ENCODE data around the gene FTSJ1. TPM values are rescaled to one million over a fixed set of nuclear protein-coding genes. Genes with fewer than 3 reads are reported as not detected.

Gene FTSJ1
- total RNA-seq, 5 donors from 2014 or later (not counting 1 experiment from before 2014, with no cell fraction given): 51.4 to 64.9 (median 56.8) TPM

DNA sequence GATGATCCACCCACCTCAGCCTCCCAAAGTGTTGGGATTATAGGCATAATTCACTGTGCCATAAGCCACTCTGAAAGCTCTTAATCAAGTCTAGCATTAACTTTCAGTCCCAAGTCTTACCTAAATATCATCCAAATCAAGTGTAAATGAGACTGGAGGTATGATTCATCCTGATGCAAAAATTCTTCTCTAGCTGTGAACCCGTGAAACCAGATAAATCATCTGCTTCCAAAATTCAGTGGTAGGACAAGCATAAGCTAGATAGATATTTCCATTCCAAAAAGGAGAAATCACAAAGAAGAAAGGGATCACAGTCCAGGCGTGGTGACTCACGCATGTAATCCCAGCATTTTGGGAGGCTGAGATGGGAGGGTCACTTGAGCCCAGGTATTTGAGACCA lies 54.7 kb downstream of the FTSJ1 start:
- no peaks in the 10 kb centered on the region for H3K27me3 Mint-ChIP-seq
- Histone ChIP-seq H3K27me3 (replicated peaks in 1 of 2; ENCODE audit: control insufficient read depth in 2 of 2, extremely low read depth in 1 of 2, insufficient read depth in 2 of 2, low read length in 1 of 2) (no peaks in the 10 kb centered on the region), H3K36me3 (ENCODE audit: control insufficient read depth in 2 of 2, extremely low read depth in 1 of 2, insufficient read depth in 1 of 2, low read length in 1 of 2) (peaks cover 0 to 23% of the 10 kb centered on the region in 2 donors), H3K27ac (ENCODE audit: low read length) (no peak overlapping the region), H3K4me3 (ENCODE audit: control insufficient read depth in 1 of 2, extremely low read depth in 1 of 2, low read length in 1 of 2) (no peak overlapping the region), H3K9me3 (no peaks in the 10 kb centered on the region), H3K4me1 (ENCODE audit: control insufficient read depth in 1 of 2, extremely low read depth in 1 of 2, insufficient read depth in 2 of 2, low read length in 2 of 2) (peaks cover 0 to 11% of the 10 kb centered on the region in 2 experiments)
- peaks cover 6 to 16% (median 7%) of the 10 kb centered on the region in 3 donors for H3K4me1 Mint-ChIP-seq
- H3K27ac Mint-ChIP-seq: no peak overlapping the region
- ChIA-PET CTCF (no interaction called here), POLR2A (no interaction called here)
- no peak overlapping the region for H3K4me3 Mint-ChIP-seq
- DNase-seq (no peak), ATAC-seq (replicated peaks in 1 of 4) (no peak)
- H3K9me3 Mint-ChIP-seq: no peaks in the 10 kb centered on the region
- peaks cover 17% of the 10 kb centered on the region for H3K36me3 Mint-ChIP-seq
- no CpG with 5 or more reads among the region's 3 CpGs for WGBS (ENCODE audit: insufficient coverage)

- peak overlapping the region; percentile 2 to 83 for H3K27ac Mint-ChIP-seq
- ATAC-seq (replicated peaks in 1 of 4) (peak in 2 of 4 experiments; percentile 44 to 45), DNase-seq (peak in 1 of 35 experiments; percentile 25)
- Histone ChIP-seq H3K4me3 (ENCODE audit: control insufficient read depth in 1 of 2, extremely low read depth in 1 of 2, low read length in 1 of 2) (no peak overlapping the region), H3K9me3 (no peaks in the 10 kb centered on the region), H3K27me3 (replicated peaks in 1 of 2; ENCODE audit: control insufficient read depth in 2 of 2, extremely low read depth in 1 of 2, insufficient read depth in 2 of 2, low read length in 1 of 2) (no peaks in the 10 kb centered on the region), H3K27ac (ENCODE audit: low read length) (peak overlapping the region; percentile 61), H3K36me3 (ENCODE audit: control insufficient read depth in 2 of 2, extremely low read depth in 1 of 2, insufficient read depth in 1 of 2, low read length in 1 of 2) (peaks cover 0 to 21% of the 10 kb centered on the region in 2 donors), H3K4me1 (ENCODE audit: control insufficient read depth in 1 of 2, extremely low read depth in 1 of 2, insufficient read depth in 2 of 2, low read length in 2 of 2) (peaks cover 0 to 11% of the 10 kb centered on the region in 2 experiments)
- H3K9me3 Mint-ChIP-seq: no peaks in the 10 kb centered on the region
- POLR2A ChIA-PET: interaction anchor here in 1 of 2 donors (0.5 kb wide), 1 partner anchor 65 kb away, joined by 6 read pairs; no protein-coding TSS in a partner anchor
- CTCF ChIA-PET: no interaction called here
- 67% methylated on average over 2 of the region's 5 CpGs for whole genome bisulfite sequencing (ENCODE audit: insufficient coverage)
- H3K4me1 Mint-ChIP-seq: peaks cover 4 to 14% (median 7%) of the 10 kb centered on the region in 3 donors
- H3K4me3 Mint-ChIP-seq: no peak overlapping the region
- no peaks in the 10 kb centered on the region for H3K27me3 Mint-ChIP-seq
- peaks cover 16% of the 10 kb centered on the region for H3K36me3 Mint-ChIP-seq
These were observed 55.5 kb downstream of the FTSJ1 start for GRCh38 chrX:48531358-48531959.

GRCh38 chrX:48532161-48532560 lies 56.2 kb downstream of the FTSJ1 start:
- no CpG with 5 or more reads among the region's 1 CpG for WGBS (ENCODE audit: insufficient coverage)
- Histone ChIP-seq H3K27ac (ENCODE audit: low read length) (peak overlapping the region; percentile 61), H3K36me3 (ENCODE audit: control insufficient read depth in 2 of 2, extremely low read depth in 1 of 2, insufficient read depth in 1 of 2, low read length in 1 of 2) (peaks cover 0 to 13% of the 10 kb centered on the region in 2 donors), H3K4me1 (ENCODE audit: control insufficient read depth in 1 of 2, extremely low read depth in 1 of 2, insufficient read depth in 2 of 2, low read length in 2 of 2) (peaks cover 0 to 9% of the 10 kb centered on the region in 2 experiments), H3K9me3 (no peaks in the 10 kb centered on the region), H3K4me3 (ENCODE audit: control insufficient read depth in 1 of 2, extremely low read depth in 1 of 2, low read length in 1 of 2) (no peak overlapping the region), H3K27me3 (replicated peaks in 1 of 2; ENCODE audit: control insufficient read depth in 2 of 2, extremely low read depth in 1 of 2, insufficient read depth in 2 of 2, low read length in 1 of 2) (no peaks in the 10 kb centered on the region)
- Mint-ChIP-seq H3K9me3 (no peaks in the 10 kb centered on the region), H3K27ac (peak overlapping the region; percentile 2 to 83), H3K4me3 (no peak overlapping the region), H3K4me1 (peaks cover 0 to 11% (median 7%) of the 10 kb centered on the region in 3 donors), H3K27me3 (no peaks in the 10 kb centered on the region), H3K36me3 (peaks cover 13% of the 10 kb centered on the region)
- ChIA-PET CTCF (no interaction called here), POLR2A (interaction anchor here in 1 of 2 donors (0.5 kb wide), 1 partner anchor 64 kb away, joined by 6 read pairs; no protein-coding TSS in a partner anchor)
- DNase-seq (no peak), ATAC-seq (replicated peaks in 1 of 4) (no peak)

DNA sequence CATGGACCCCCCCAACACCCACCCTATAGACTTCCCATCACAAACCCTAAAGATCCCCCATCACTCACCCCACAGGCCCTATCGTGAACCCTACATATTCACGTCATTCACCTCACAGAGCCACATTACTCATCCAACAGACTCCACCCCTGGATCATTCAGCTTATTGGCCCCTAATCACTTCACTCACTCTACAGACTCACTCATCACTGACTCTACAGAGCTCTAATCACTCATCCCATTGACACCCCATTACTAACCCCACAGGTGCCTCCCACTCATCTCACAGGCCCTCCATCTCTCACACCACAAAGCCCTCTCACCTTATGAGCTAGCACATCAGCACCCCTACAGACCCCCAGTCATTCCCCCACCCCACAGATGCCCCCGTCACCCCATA lies 57.2 kb downstream of the FTSJ1 start:
- ChIA-PET POLR2A (no interaction called here), CTCF (no interaction called here)
- WGBS (ENCODE audit: insufficient coverage): 94% methylated on average over 2 of the region's 3 CpGs

More for the DNA sequence above, 57.2 kb downstream of the FTSJ1 start:
- Histone ChIP-seq H3K4me3 (ENCODE audit: control insufficient read depth in 1 of 2, extremely low read depth in 1 of 2, low read length in 1 of 2) (no peak overlapping the region), H3K27me3 (replicated peaks in 1 of 2; ENCODE audit: control insufficient read depth in 2 of 2, extremely low read depth in 1 of 2, insufficient read depth in 2 of 2, low read length in 1 of 2) (no peaks in the 10 kb centered on the region), H3K27ac (ENCODE audit: low read length) (no peak overlapping the region), H3K36me3 (ENCODE audit: control insufficient read depth in 2 of 2, extremely low read depth in 1 of 2, insufficient read depth in 1 of 2, low read length in 1 of 2) (peaks cover 0 to 4% of the 10 kb centered on the region in 2 donors), H3K9me3 (no peaks in the 10 kb centered on the region), H3K4me1 (ENCODE audit: control insufficient read depth in 1 of 2, extremely low read depth in 1 of 2, insufficient read depth in 2 of 2, low read length in 2 of 2) (peaks cover 0 to 8% of the 10 kb centered on the region in 2 experiments)
- no peak overlapping the region for H3K4me3 Mint-ChIP-seq
- no peak for DNase-seq
- no peak overlapping the region for H3K27ac Mint-ChIP-seq
- peaks cover 7% of the 10 kb centered on the region for H3K36me3 Mint-ChIP-seq
- no peaks in the 10 kb centered on the region for H3K27me3 Mint-ChIP-seq
- no peaks in the 10 kb centered on the region for H3K9me3 Mint-ChIP-seq
- no peak for ATAC-seq (replicated peaks in 1 of 4)
- peaks cover 0 to 11% (median 7%) of the 10 kb centered on the region in 3 donors for H3K4me1 Mint-ChIP-seq

Other genes with a start within 250 kb of the FTSJ1 start
- under 1 TPM in 3 of 5 donors, not detected in 2; 0.26 to 0.32 (median 0.29) TPM for gene SSX1, start 220.8 kb upstream of the FTSJ1 start, total RNA-seq
- gene SSX3, start 119.5 kb upstream of the FTSJ1 start, total RNA-seq: not detected
- not detected for gene SSX4, start 92.7 kb upstream of the FTSJ1 start, total RNA-seq
- not detected for gene SSX4B, start 64.2 kb upstream of the FTSJ1 start, total RNA-seq
- 10 to 100 TPM; 18.0 to 37.0 (median 26.5) TPM for gene SLC38A5, start 5.9 kb upstream of the FTSJ1 start, total RNA-seq
- 10 to 100 TPM; 16.8 to 21.7 (median 18.6) TPM for gene PORCN, start 32.8 kb downstream of the FTSJ1 start, total RNA-seq
- gene EBP, start 45.6 kb downstream of the FTSJ1 start, total RNA-seq: 10 to 100 TPM; 41.1 to 60.4 (median 46.1) TPM
- 10 to 100 TPM; 27.0 to 30.6 (median 29.5) TPM for gene TBC1D25, start 63.5 kb downstream of the FTSJ1 start, total RNA-seq
- 100 to 1,000 TPM; 212 to 345 (median 222) TPM for gene RBM3, start 98.3 kb downstream of the FTSJ1 start, total RNA-seq
- gene WDR13, start 121.3 kb downstream of the FTSJ1 start, total RNA-seq: 10 to 100 TPM; 39.0 to 65.9 (median 59.3) TPM
- gene WAS, start 207.6 kb downstream of the FTSJ1 start, total RNA-seq: 100 to 1,000 TPM in 3 of 5 donors, 10 to 100 TPM in 2; 92.0 to 118 (median 103) TPM
- gene SUV39H1, start 220.5 kb downstream of the FTSJ1 start, total RNA-seq: 10 to 100 TPM in 3 of 5 donors, 1 to 10 TPM in 2; 7.6 to 12.0 (median 10.6) TPM